ENCODE measurements around the gene ALDH1A1.
"Not testable (repeated sequence)": the region's sequence is repeated elsewhere in the genome, so short reads cannot be mapped to it uniquely, and the experiment has no call there.

Gene ALDH1A1

GRCh38 chr9:72943844-72944462, 8.9 kb downstream of the ALDH1A1 start:
- DNase-seq (ENCODE audit: low read depth): no peak

DNA sequence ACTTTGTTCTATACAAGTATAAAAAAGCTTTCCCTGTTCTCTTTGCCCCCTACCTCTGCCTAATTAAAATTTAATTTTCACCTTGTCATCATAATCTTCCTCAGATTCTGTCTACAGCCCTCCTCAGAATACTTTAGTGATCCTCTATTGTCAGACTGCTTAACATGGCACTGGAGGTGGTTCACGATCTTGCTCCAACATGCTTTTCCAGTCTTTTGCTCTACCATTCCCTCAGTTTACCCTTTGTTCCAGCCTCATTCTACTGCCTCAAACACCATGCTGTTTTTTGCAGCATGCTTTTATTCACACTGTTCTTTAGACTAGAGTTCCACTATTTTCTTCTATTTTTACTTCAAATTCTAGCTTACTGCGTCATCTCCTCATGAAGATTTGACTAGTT, 10.4 kb downstream of the ALDH1A1 start:
- DNase-seq (ENCODE audit: low read depth): no peak

- not testable (repeated sequence) for DNase-seq (ENCODE audit: low read depth)
Measured at GRCh38 chr9:72939581-72939980, 13.3 kb downstream of the ALDH1A1 start.

DNA sequence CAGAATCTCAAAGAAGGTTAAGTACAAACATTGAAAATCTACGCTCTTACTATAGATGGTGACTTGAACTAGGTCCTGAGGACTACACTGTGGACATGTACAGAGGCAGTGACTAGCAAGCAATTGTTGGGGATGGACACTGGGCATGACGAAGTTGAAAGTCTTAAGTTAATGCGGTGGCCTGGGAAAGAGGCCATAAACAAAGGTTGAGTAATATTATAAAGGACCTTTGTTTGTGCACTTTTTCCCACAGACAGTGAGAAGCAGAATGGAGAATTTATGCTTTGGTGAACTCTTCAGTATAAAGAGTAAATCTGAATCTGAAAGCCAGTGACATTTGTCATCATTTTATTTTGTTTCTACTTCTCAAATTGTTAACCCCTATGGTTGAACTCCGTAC, 15.3 kb downstream of the ALDH1A1 start:
- DNase-seq (ENCODE audit: low read depth): no peak

GRCh38 chr9:72936679-72937078, 16.2 kb downstream of the ALDH1A1 start:
- no peak for DNase-seq (ENCODE audit: low read depth)

DNA sequence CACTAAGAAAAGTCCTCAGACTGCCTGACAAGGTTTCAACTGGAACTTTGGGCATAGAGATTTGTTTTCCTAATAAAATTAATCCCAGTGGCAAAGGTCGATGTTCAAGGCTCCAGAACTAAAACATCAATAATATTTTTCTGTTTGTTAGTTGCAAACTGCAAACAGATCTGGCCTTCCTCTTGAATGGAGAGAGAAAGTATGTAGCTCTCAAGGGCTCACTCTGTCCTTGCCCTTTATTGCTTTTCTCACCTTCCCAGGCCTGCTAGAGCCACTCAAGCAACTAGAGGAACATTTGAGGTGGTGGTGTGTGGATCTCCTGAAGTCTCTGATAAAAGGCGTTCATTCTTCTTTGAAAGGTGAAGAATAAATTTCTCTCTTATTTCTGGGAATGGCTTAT, 16.6 kb downstream of the ALDH1A1 start:
- DNase-seq (ENCODE audit: low read depth): no peak

- DNase-seq (ENCODE audit: low read depth): no peak
Measured at GRCh38 chr9:72935595-72935994, 17.3 kb downstream of the ALDH1A1 start.

GRCh38 chr9:72933730-72934665, 18.9 kb downstream of the ALDH1A1 start:
- no peak for DNase-seq (ENCODE audit: low read depth)

- DNase-seq (ENCODE audit: low read depth): no peak
Measured at GRCh38 chr9:72932619-72933018, 20.2 kb downstream of the ALDH1A1 start.

DNA sequence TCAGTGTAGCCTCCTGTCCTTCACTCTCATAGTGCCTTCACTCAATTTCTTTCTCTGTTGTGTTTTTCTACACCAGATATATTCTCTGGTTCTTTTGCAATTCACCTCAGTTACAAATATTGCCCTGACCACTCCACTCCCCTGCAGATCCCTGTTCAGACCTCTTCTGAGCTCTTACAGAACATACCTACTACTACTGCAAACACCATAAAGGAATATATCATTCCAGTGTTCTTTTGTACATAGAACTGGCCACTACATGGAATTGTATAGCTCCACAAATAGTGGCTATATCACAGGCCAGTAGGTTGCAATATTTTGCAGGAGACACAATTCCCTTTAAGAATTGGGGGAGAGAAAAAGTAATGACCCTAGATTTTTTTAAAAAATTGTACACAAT, 21.0 kb downstream of the ALDH1A1 start:
- DNase-seq (ENCODE audit: low read depth): no peak

DNA sequence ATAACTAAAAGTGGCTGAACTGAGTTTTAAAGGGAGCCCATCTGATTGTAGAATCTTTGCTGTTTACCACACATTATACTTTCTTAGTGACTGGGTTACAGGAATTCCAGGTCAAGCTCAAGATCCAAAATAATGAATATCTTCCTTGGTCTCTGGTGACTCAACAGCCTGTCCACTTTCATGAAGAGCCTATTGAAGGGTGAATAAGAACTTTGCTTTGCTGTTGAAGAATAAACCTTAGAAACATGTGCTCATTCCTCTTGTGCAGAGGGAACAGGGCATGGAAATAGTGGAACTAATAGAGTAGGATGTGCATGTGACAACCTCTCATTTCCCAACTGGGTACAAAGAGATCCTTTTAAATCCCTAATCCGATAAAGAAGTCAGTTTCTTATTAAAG, 21.4 kb downstream of the ALDH1A1 start:
- DNase-seq (ENCODE audit: low read depth): no peak

DNA sequence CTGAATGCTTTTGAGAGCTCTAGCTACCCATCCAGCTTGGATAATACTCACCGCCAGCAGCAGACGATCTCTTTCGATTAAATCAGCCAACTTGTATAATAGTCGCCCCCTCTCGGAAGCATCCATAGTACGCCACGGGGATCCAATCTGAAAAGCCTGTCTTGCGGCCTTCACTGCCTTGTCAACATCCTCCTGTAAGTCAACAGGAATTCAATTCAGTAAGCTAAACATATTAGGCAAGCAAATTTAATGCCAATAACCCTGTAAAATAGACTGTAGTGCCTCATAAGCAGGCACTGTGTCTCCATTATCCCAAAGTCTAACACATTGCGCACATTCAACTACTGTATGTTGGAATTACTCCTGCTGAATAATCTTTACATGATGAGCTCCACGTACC, 22.0 kb downstream of the ALDH1A1 start:
- DNase-seq (ENCODE audit: low read depth): no peak

GRCh38 chr9:72929542-72929941, 23.3 kb downstream of the ALDH1A1 start:
- DNase-seq (ENCODE audit: low read depth): no peak

DNA sequence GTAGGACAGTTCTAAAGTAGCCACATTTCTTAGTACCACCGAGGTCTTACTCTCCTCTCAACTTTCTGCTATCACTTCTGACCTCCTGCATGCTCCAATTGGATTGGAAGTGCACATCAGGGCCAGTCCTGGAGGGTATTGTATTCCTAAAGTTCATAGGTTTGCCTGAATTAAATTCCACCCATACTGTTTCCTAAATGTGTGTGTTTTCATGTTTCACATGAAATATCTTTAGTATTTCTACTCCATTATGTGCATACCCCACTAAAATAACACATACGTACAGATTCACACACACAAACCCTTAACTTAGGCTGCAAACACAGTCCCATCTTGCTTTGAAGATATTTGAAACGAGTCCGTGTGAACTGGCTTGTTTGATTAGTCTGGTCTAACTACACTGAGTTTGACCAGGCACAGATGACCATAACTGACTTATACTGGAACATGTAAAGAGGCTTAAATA, 24.8 kb downstream of the ALDH1A1 start:
- DNase-seq (ENCODE audit: low read depth): no peak

DNA sequence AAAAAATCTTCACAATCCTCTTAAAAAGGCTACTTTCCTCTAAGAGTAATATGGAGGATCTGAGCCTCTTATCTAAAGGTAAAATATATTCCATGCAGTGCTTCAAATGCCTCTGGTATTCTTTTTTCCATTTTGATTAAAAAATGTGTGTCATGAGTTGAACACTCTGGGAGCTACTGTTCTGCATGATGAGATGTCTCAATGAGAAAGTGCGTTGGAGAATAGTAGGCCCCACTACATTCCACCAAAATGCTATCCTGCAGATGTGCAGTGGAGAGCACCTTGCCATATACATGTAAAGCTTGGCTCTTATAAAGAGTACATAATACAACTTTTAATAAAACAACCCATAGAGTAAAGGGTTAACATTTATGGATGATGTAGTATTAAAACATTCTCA, 26.3 kb downstream of the ALDH1A1 start:
- DNase-seq (ENCODE audit: low read depth): no peak

DNA sequence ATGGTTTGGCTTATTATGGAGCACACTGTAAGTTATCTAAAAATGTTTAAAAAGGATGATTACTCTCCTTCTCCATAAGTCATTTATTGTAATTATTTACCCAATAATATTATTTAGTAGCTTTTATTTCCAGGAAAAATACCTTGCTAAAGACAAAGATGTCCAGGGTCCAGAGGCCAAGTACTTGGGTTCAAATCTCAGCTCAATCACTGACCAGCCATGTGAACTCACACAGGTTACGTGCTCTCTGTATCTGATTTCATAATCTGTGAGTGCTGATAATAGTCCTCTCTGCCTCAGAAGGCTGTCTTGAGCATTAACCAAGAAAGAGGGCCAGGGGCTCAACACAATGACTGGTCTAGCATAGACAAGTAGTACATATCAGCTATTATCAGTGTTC, 27.0 kb downstream of the ALDH1A1 start:
- DNase-seq (ENCODE audit: low read depth): no peak

GRCh38 chr9:72925126-72925789, 27.6 kb downstream of the ALDH1A1 start:
- DNase-seq (ENCODE audit: low read depth): no peak

DNA sequence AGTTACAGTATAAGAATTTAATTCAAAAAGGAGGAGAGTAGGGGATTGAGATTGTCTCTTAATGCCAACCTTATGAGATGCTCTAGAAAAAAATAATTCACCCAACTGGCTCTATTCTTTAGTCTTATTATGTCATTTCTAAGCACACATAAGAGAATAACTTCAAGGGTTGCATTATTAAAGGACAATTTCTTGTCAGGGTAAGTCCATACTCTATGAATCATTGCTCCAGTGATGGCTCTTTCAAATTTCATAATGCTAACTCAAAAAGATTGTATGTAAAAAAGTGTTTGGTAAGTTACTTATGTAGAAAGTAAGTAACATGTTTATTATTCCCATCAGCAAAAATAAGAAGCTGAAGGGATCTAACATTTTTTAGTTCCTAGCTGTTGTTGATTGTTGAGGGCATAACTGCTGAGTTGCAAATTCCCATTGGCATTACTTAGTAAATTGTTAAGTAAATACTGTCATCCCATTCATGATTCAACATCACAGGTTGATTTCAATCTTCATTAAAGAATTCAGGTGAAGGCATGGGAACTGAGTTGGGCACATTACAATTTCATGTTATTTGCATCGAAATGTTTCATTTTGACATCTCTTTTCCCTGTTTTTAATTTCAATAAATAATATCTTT, 28.6 kb downstream of the ALDH1A1 start:
- DNase-seq (ENCODE audit: low read depth): no peak

- no peak for DNase-seq (ENCODE audit: low read depth)
Measured at GRCh38 chr9:72923077-72923476, 29.8 kb downstream of the ALDH1A1 start.

GRCh38 chr9:72921888-72922654, 30.8 kb downstream of the ALDH1A1 start:
- no peak for DNase-seq (ENCODE audit: low read depth)

- no peak for DNase-seq (ENCODE audit: low read depth)
Measured at GRCh38 chr9:72919246-72919945, 33.5 kb downstream of the ALDH1A1 start.
